B cell (primary cell): ENCODE data around the gene CASK.

Experiments
- EZH2 ChIP-seq: IDR thresholded peaks from 2 replicates; pipeline ENCODE4 v1.6.1; 2012; ENCODE audit warnings: borderline replicate concordance, low read depth, mild to moderate bottlenecking, moderate library complexity, low read length; ENCODE audit not compliant: insufficient read depth, poor library complexity, severe bottlenecking
- TF ChIP-seq, protein P1 (sequence below): fragments of 200-600 bp; IDR thresholded peaks from one replicate; pipeline ENCODE4 v1.8.0; 2022; ENCODE audit warnings: antibody characterized with exemption, mild to moderate bottlenecking

- no peak for TF ChIP-seq EZH2
- TF ChIP-seq, protein P1, sequence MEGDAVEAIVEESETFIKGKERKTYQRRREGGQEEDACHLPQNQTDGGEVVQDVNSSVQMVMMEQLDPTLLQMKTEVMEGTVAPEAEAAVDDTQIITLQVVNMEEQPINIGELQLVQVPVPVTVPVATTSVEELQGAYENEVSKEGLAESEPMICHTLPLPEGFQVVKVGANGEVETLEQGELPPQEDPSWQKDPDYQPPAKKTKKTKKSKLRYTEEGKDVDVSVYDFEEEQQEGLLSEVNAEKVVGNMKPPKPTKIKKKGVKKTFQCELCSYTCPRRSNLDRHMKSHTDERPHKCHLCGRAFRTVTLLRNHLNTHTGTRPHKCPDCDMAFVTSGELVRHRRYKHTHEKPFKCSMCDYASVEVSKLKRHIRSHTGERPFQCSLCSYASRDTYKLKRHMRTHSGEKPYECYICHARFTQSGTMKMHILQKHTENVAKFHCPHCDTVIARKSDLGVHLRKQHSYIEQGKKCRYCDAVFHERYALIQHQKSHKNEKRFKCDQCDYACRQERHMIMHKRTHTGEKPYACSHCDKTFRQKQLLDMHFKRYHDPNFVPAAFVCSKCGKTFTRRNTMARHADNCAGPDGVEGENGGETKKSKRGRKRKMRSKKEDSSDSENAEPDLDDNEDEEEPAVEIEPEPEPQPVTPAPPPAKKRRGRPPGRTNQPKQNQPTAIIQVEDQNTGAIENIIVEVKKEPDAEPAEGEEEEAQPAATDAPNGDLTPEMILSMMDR, result no peak
These were observed 193.3 kb downstream of the CASK start for GRCh38 chrX:41730081-41730480.
